GM11168 (cell line): ENCODE data around the gene NANOS2.
"Not testable (repeated sequence)": the region's sequence is repeated elsewhere in the genome, so short reads cannot be mapped to it uniquely, and the experiment has no call there.

ENCODE experiments used
- in situ Hi-C: fragments of 300-500 bp; cut with MboI; formaldehyde crosslinking; loops from one replicate; pipeline ENCODE4 v1.12.0; 2022; ENCODE audit warnings: low sequenced_read_pairs; ENCODE audit not compliant: unreplicated experiment

The NANOS2 gene

GRCh38 chr19:45899253-45899652, 15.3 kb downstream of the NANOS2 start:
- in situ Hi-C loops, result no loop called here

GRCh38 chr19:45897261-45897812, 17.2 kb downstream of the NANOS2 start:
- in situ Hi-C loops, result no loop called here

GRCh38 chr19:45895983-45896599, 18.5 kb downstream of the NANOS2 start:
- in situ Hi-C loops, result not testable (repeated sequence)

- in situ Hi-C loops, result no loop called here
Observed at GRCh38 chr19:45895519-45895972, 19.0 kb downstream of the NANOS2 start.

- in situ Hi-C loops, result no loop called here
Observed at GRCh38 chr19:45890877-45891276, 23.7 kb downstream of the NANOS2 start.

GRCh38 chr19:45889210-45889885, 25.2 kb downstream of the NANOS2 start:
- in situ Hi-C loops, result no loop called here

- in situ Hi-C loops, result no loop called here
Observed at GRCh38 chr19:45887200-45887710, 27.3 kb downstream of the NANOS2 start.

GRCh38 chr19:45886427-45887199, 28.0 kb downstream of the NANOS2 start:
- in situ Hi-C loops, result no loop called here

- in situ Hi-C loops, result no loop called here
Observed at GRCh38 chr19:45885556-45886426, 28.8 kb downstream of the NANOS2 start, which contains the start of gene IRF2BP1. TSS of gene IRF2BP1 (minus strand) at chr19:45886141. CDS start at chr19:45885774, 367 bp downstream.

GRCh38 chr19:45884682-45885555, 29.7 kb downstream of the NANOS2 start:
- in situ Hi-C loops, result no loop called here

GRCh38 chr19:45883881-45884681, 30.5 kb downstream of the NANOS2 start:
- in situ Hi-C loops, result no loop called here

GRCh38 chr19:45883586-45883880, 31.0 kb downstream of the NANOS2 start:
- in situ Hi-C loops, result no loop called here

GRCh38 chr19:45882652-45883585, 31.7 kb downstream of the NANOS2 start:
- in situ Hi-C loops, result no loop called here

- in situ Hi-C loops, result no loop called here
Observed at GRCh38 chr19:45881909-45882528, 32.6 kb downstream of the NANOS2 start.

- in situ Hi-C loops, result no loop called here
Observed at GRCh38 chr19:45881082-45881908, 33.3 kb downstream of the NANOS2 start.

- in situ Hi-C loops, result no loop called here
Observed at GRCh38 chr19:45879971-45880370, 34.6 kb downstream of the NANOS2 start.
